ENCODE results near the gene KNSTRN. TPM values are rescaled to one million over a fixed set of nuclear protein-coding genes. Genes with fewer than 3 reads are reported as not detected.
A peak's percentile ranks its signal among the peaks of the same experiment; 100 is the strongest.

KNSTRN gene
- total RNA-seq, 3 donors from 2014 or later (not counting 1 experiment from before 2014, with no cell fraction given) = 5.4 to 7.6 (median 5.6) TPM

GRCh38 chr15:40342416-40343320, 39.9 kb upstream of the KNSTRN start:
- 77% methylated on average over 7 of the region's 7 CpGs for WGBS (ENCODE audit: insufficient coverage)
- Mint-ChIP-seq H3K4me3 (no peak overlapping the region), H3K36me3 (no peaks in the 10 kb centered on the region), H3K27me3 (ENCODE audit: low read depth in 2 of 2) (no peaks in the 10 kb centered on the region), H3K9me3 (no peaks in the 10 kb centered on the region), H3K4me1 (peaks cover 0 to 5% of the 10 kb centered on the region in 2 donors), H3K27ac (no peak overlapping the region)
- H3K27me3 ChIP-seq (ENCODE audit: control insufficient read depth, insufficient read depth, low read length) = no peaks in the 10 kb centered on the region
- TF ChIP-seq, protein P1, sequence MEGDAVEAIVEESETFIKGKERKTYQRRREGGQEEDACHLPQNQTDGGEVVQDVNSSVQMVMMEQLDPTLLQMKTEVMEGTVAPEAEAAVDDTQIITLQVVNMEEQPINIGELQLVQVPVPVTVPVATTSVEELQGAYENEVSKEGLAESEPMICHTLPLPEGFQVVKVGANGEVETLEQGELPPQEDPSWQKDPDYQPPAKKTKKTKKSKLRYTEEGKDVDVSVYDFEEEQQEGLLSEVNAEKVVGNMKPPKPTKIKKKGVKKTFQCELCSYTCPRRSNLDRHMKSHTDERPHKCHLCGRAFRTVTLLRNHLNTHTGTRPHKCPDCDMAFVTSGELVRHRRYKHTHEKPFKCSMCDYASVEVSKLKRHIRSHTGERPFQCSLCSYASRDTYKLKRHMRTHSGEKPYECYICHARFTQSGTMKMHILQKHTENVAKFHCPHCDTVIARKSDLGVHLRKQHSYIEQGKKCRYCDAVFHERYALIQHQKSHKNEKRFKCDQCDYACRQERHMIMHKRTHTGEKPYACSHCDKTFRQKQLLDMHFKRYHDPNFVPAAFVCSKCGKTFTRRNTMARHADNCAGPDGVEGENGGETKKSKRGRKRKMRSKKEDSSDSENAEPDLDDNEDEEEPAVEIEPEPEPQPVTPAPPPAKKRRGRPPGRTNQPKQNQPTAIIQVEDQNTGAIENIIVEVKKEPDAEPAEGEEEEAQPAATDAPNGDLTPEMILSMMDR (IDR thresholded peaks at IDR 0.05) = no peak
- no peak for ATAC-seq
- intact Hi-C loops (cut with micrococcal nuclease) = no loop called here
- no peak overlapping the region for H3K4me3 ChIP-seq (ENCODE audit: low read length)
- no peak for DNase-seq
- H3K4me1 ChIP-seq (ENCODE audit: control insufficient read depth, insufficient read depth, low read length) = peaks cover 25% of the 10 kb centered on the region
- H3K36me3 ChIP-seq (ENCODE audit: control insufficient read depth, insufficient read depth, low read length) = no peaks in the 10 kb centered on the region
- no peak overlapping the region for H3K27ac ChIP-seq (ENCODE audit: low read length)
- no peaks in the 10 kb centered on the region for H3K9me3 ChIP-seq (ENCODE audit: control insufficient read depth, insufficient read depth, low read length)

- TF ChIP-seq, protein P1 (IDR thresholded peaks at IDR 0.05) = no peak
- Histone ChIP-seq H3K27ac (ENCODE audit: low read length) (no peak overlapping the region), H3K36me3 (ENCODE audit: control insufficient read depth, insufficient read depth, low read length) (no peaks in the 10 kb centered on the region), H3K4me3 (ENCODE audit: low read length) (no peak overlapping the region), H3K9me3 (ENCODE audit: control insufficient read depth, insufficient read depth, low read length) (no peaks in the 10 kb centered on the region), H3K27me3 (ENCODE audit: control insufficient read depth, insufficient read depth, low read length) (no peaks in the 10 kb centered on the region), H3K4me1 (ENCODE audit: control insufficient read depth, insufficient read depth, low read length) (peaks cover 17% of the 10 kb centered on the region)
- H3K4me1 Mint-ChIP-seq = peaks cover 0 to 5% of the 10 kb centered on the region in 2 donors
- no peaks in the 10 kb centered on the region for H3K9me3 Mint-ChIP-seq
- ATAC-seq (no peak), DNase-seq (no peak)
- H3K4me3 Mint-ChIP-seq = no peak overlapping the region
- intact Hi-C loops (cut with micrococcal nuclease) = no loop called here
- H3K27me3 Mint-ChIP-seq (ENCODE audit: low read depth in 2 of 2) = no peaks in the 10 kb centered on the region
- WGBS (ENCODE audit: insufficient coverage) = 85% methylated on average over 10 of the region's 10 CpGs
- no peak overlapping the region for H3K27ac Mint-ChIP-seq
- H3K36me3 Mint-ChIP-seq = no peaks in the 10 kb centered on the region
Measured at GRCh38 chr15:40343512-40343911, 39.0 kb upstream of the KNSTRN start.

DNA sequence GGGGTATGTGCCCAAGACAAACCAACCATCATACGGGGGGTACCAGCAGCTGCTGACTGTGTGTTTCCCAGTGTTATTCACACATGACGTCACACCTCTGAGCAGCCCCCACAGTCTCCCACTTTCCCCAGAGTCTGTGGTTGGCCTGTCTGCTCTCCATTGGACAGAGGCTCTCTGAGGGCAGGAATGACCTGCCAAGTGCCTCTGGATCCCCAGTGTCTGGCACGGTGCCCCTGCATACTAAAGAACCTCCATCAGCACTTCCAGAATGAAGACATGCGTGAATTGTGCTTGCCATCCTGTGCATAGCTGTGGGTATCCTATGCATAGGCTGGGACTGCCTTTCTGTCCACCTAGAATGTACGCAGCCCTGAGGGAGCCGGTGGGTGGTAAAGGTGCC, 38.3 kb upstream of the KNSTRN start:
- Histone ChIP-seq H3K4me3 (ENCODE audit: low read length) (no peak overlapping the region), H3K36me3 (ENCODE audit: control insufficient read depth, insufficient read depth, low read length) (no peaks in the 10 kb centered on the region), H3K27me3 (ENCODE audit: control insufficient read depth, insufficient read depth, low read length) (no peaks in the 10 kb centered on the region), H3K27ac (ENCODE audit: low read length) (no peak overlapping the region), H3K4me1 (ENCODE audit: control insufficient read depth, insufficient read depth, low read length) (peaks cover 17% of the 10 kb centered on the region), H3K9me3 (ENCODE audit: control insufficient read depth, insufficient read depth, low read length) (no peaks in the 10 kb centered on the region)
- Mint-ChIP-seq H3K9me3 (no peaks in the 10 kb centered on the region), H3K27me3 (ENCODE audit: low read depth in 2 of 2) (no peaks in the 10 kb centered on the region), H3K4me1 (peaks cover 0 to 5% of the 10 kb centered on the region in 2 donors), H3K27ac (no peak overlapping the region), H3K4me3 (no peak overlapping the region), H3K36me3 (no peaks in the 10 kb centered on the region)
- intact Hi-C loops (cut with micrococcal nuclease) = loop anchor here (1.0 kb wide), 1 partner anchor 77 kb away; no protein-coding TSS in a partner anchor
- ATAC-seq (peak in 1 of 3 donors; percentile 12), DNase-seq (no peak)
- 45% methylated on average over 6 of the region's 6 CpGs for WGBS (ENCODE audit: insufficient coverage)
- TF ChIP-seq, protein P1 (IDR thresholded peaks at IDR 0.05) = no peak
